Sciatic nerve (tissue), 2 donors: ENCODE measurements around the gene C1orf159. TPM values are rescaled to one million over a fixed set of nuclear protein-coding genes. Genes with fewer than 3 reads are reported as not detected.

Source experiments
- ATAC-seq: fragments of 200-7000 bp; cut with Tn5 transposase; one replicate; pipeline ENCODE4 v1.9.1; 2020; ENCODE audit warnings: mild to moderate bottlenecking, moderate library complexity
- DNase-seq: peaks from one replicate; pipeline ENCODE4 v3.0.0-alpha.2; 2020; ENCODE audit warnings: low spot score
- intact Hi-C: fragments of 100-400 bp; cut with DNase I; formaldehyde crosslinking; loops from one replicate; pipeline ENCODE4 v1.14.2; 2022
- total RNA-seq: library from RNA; stranded (reverse); fragmentation: NEBNext Ultra II Directional; extraction: Animal tissue kit (Norgen Biotek cat#: 25700); gene quantifications from one replicate; pipeline ENCODE4 v1.2.1, GENCODE V29; 2021
- donor health status: DM: no; HTN: no; CAD: no.
- donor health status: DM: no; HTN: no; CAD: no.

Gene C1orf159
- total RNA-seq, 1 donor from 2014 or later: 12.0 TPM

- intact Hi-C loops: no loop called here
- ATAC-seq: peak; percentile 31
- no peak for DNase-seq
Observed at GRCh38 chr1:1135339-1136136, 19.6 kb upstream of the C1orf159 start.

- ATAC-seq (no peak), DNase-seq (no peak)
- intact Hi-C loops: no loop called here
Observed at GRCh38 chr1:1134300-1134970, 18.5 kb upstream of the C1orf159 start.

- peak; percentile 82 for DNase-seq
- intact Hi-C loops: no loop called here
- peak; percentile 86 for ATAC-seq
Observed at GRCh38 chr1:1132956-1133750, 17.3 kb upstream of the C1orf159 start.

GRCh38 chr1:1132042-1132950, 16.4 kb upstream of the C1orf159 start:
- DNase-seq (no peak), ATAC-seq (no peak)
- intact Hi-C loops: no loop called here

- intact Hi-C loops: no loop called here
- ATAC-seq (no peak), DNase-seq (no peak)
Observed at GRCh38 chr1:1130206-1131120, 14.6 kb upstream of the C1orf159 start.

GRCh38 chr1:1129381-1129821, 13.5 kb upstream of the C1orf159 start:
- ATAC-seq (no peak), DNase-seq (no peak)
- intact Hi-C loops: no loop called here

- ATAC-seq (no peak), DNase-seq (no peak)
- intact Hi-C loops: no loop called here
Observed at GRCh38 chr1:1128454-1129139, 12.7 kb upstream of the C1orf159 start.

GRCh38 chr1:1127551-1128451, 11.9 kb upstream of the C1orf159 start:
- ATAC-seq (no peak), DNase-seq (no peak)
- intact Hi-C loops: no loop called here

GRCh38 chr1:1125945-1126344, 10.1 kb upstream of the C1orf159 start:
- DNase-seq (no peak), ATAC-seq (no peak)
- intact Hi-C loops: no loop called here

- ATAC-seq (no peak), DNase-seq (no peak)
- intact Hi-C loops: loop anchor here (5.0 kb wide), 1 partner anchor 167 kb away; no protein-coding TSS in a partner anchor
Observed at GRCh38 chr1:1124786-1125642, 9.1 kb upstream of the C1orf159 start.

- DNase-seq (no peak), ATAC-seq (no peak)
- intact Hi-C loops: loop anchor here (5.0 kb wide), 1 partner anchor 168 kb away; no protein-coding TSS in a partner anchor
Observed at GRCh38 chr1:1124508-1124785, 8.6 kb upstream of the C1orf159 start.

GRCh38 chr1:1123581-1124507, 8.0 kb upstream of the C1orf159 start:
- intact Hi-C loops: loop anchor here (5.0 kb wide), 1 partner anchor 168 kb away; no protein-coding TSS in a partner anchor
- ATAC-seq (no peak), DNase-seq (no peak)

- intact Hi-C loops: loop anchor here (5.0 kb wide), 1 partner anchor 169 kb away; no protein-coding TSS in a partner anchor
- DNase-seq: no peak
- no peak for ATAC-seq
Observed at GRCh38 chr1:1122981-1123480, 7.1 kb upstream of the C1orf159 start.
